K562 (cell line): Measurements from ENCODE around the gene MFNG. TPM values are rescaled to one million over a fixed set of nuclear protein-coding genes. Genes with fewer than 3 reads are reported as not detected.
A peak's percentile ranks its signal among the peaks of the same experiment; 100 is the strongest.

Experiments
- ATAC-seq: fragments of 200-7000 bp; cut with Tn5 transposase; 3 replicates; pipeline ENCODE4 v1.9.1; 2020; ENCODE audit warnings: moderate library complexity
- BruUV-seq: library from RNA; stranded (reverse); fragments of 400-500 nt; replicated peaks from 2 replicates; lab custom pipeline; 2021; lab: Mats Ljungman, UMichigan
- CTCF ChIA-PET: fragments of 300-600 bp; formaldehyde crosslinking; extraction: SDS; loops from one replicate; lab custom pipeline; 2021; ENCODE audit warnings: low intra/inter-chr PET ratio; lab: Yijun Ruan, JAX
- POLR2A ChIA-PET: fragments of 300-600, 350-650 bp; sonication (Branson Sonifier 250); formaldehyde crosslinking; extraction: SDS; loops from one replicate; lab custom pipeline; 2021; ENCODE audit warnings: antibody characterized with exemption, inconsistent platforms; lab: Yijun Ruan, JAX
- DNase-seq, 4 experiments: peaks; one replicate each; pipeline versions ENCODE4 v3.0.0 to v3.0.0-alpha.2; 2011 to 2018; ENCODE audit warnings: low spot score in 3 of 4, mixed read lengths in 3 of 4; ENCODE audit errors: extremely low read depth in 1 of 4
- FAIRE-seq: peaks from 2 replicates; lab custom pipeline; 2011; peaks lifted over from hg19 to GRCh38; lab: Jason Lieb, UNC
- H2AFZ ChIP-seq: 2 replicates; pipeline ENCODE4 v1.6.0; 2011; ENCODE audit warnings: low read depth, low read length, control low read depth, inconsistent platforms
- H3K27ac ChIP-seq: fragments of 200-600 bp; 3 replicates; pipeline ENCODE4 v1.8.0; 2011; ENCODE audit warnings: low read depth, mild to moderate bottlenecking, control low read depth, inconsistent platforms, low read length, moderate library complexity, mixed read lengths; ENCODE audit errors: extremely low read depth
- H3K27me3 ChIP-seq, 2 experiments: fragments of 300-600 bp in 1 of 2; 2 replicates in 1 of 2; 3 replicates in 1 of 2; pipeline versions ENCODE4 v1.6.0 to v1.8.0; 2011; ENCODE audit warnings: inconsistent platforms in 2 of 2, low read length in 2 of 2, mild to moderate bottlenecking in 1 of 2, mixed read lengths in 1 of 2, moderate library complexity in 1 of 2; ENCODE audit not compliant: control insufficient read depth in 2 of 2, insufficient read depth in 2 of 2
- H3K36me3 ChIP-seq: fragments of 300-600 bp; 3 replicates; pipeline ENCODE4 v1.8.0; 2011; ENCODE audit warnings: mild to moderate bottlenecking, low read length, inconsistent platforms; ENCODE audit not compliant: control insufficient read depth, insufficient read depth
- H3K4me1 ChIP-seq, 2 experiments: fragments of 200-600 bp in 1 of 2; replicated peaks in 1 of 2; 2 replicates in 1 of 2; 3 replicates in 1 of 2; pipeline versions ENCODE4 v1.5.1 to v1.8.0; 2011; ENCODE audit warnings: inconsistent platforms in 2 of 2, low read length in 2 of 2, mild to moderate bottlenecking in 1 of 2, mixed read lengths in 1 of 2, moderate library complexity in 1 of 2; ENCODE audit not compliant: control insufficient read depth in 2 of 2, insufficient read depth in 2 of 2
- H3K4me2 ChIP-seq: 2 replicates; pipeline ENCODE4 v1.6.1; 2011; ENCODE audit warnings: low read length, control low read depth, inconsistent platforms, mixed read lengths; ENCODE audit not compliant: insufficient read depth
- H3K4me3 ChIP-seq: fragments of 200-600 bp; sonication (generic), shearing (Covaris generic); 2 replicates; pipeline ENCODE4 v1.5.1; 2016; ENCODE audit warnings: control low read depth, inconsistent platforms
- H3K79me2 ChIP-seq: fragments of 200-600 bp; 3 replicates; pipeline ENCODE4 v1.8.0; 2011; ENCODE audit warnings: low read length, inconsistent platforms; ENCODE audit not compliant: control insufficient read depth, insufficient read depth
- H3K9ac ChIP-seq, 2 experiments: 2 replicates each; pipeline versions ENCODE4 v1.6.0 to v1.6.1; 2011; ENCODE audit warnings: low read depth in 2 of 2, low read length in 2 of 2, control low read depth in 1 of 2, inconsistent platforms in 1 of 2, mild to moderate bottlenecking in 1 of 2, mixed read lengths in 1 of 2; ENCODE audit not compliant: insufficient read depth in 1 of 2
- H3K9me1 ChIP-seq: one replicate; pipeline ENCODE4 v1.6.0; 2011; ENCODE audit warnings: inconsistent platforms, mild to moderate bottlenecking, low read length, moderate library complexity; ENCODE audit not compliant: control insufficient read depth, insufficient read depth
- H3K9me3 ChIP-seq: replicated peaks from 2 replicates; pipeline ENCODE4 v1.5.1; 2011; ENCODE audit warnings: low read depth, low read length, inconsistent platforms; ENCODE audit not compliant: control insufficient read depth, insufficient read depth
- H4K20me1 ChIP-seq: replicated peaks from 2 replicates; pipeline ENCODE4 v1.6.1; 2011; ENCODE audit warnings: low read length, inconsistent platforms, mixed read lengths; ENCODE audit not compliant: control insufficient read depth, insufficient read depth
- ATF3 ChIP-seq, 2 experiments: fragments of 450-650 bp in 1 of 2; sonication (generic) in 1 of 2; formaldehyde crosslinking in 1 of 2; IDR thresholded peaks in 1 of 2; conservative IDR thresholded peaks in 1 of 2; 2 replicates each; pipeline versions ENCODE4 v1.6.1 to v1.8.1; 2016 to 2023; ENCODE audit warnings: mild to moderate bottlenecking in 2 of 2, moderate library complexity in 2 of 2, inconsistent platforms in 1 of 2, missing genetic modification reagents in 1 of 2
- CHCHD3 ChIP-seq: fragments of 250-450 bp; sonication (Bioruptor Pico); IDR thresholded peaks from 2 replicates; pipeline ENCODE4 v2.1.2; 2022; ENCODE audit warnings: mild to moderate bottlenecking
- E4F1 ChIP-seq: fragments of 250-450 bp; sonication (Bioruptor Pico); IDR thresholded peaks from 2 replicates; pipeline ENCODE4 v1.5.0; 2021; ENCODE audit warnings: mild to moderate bottlenecking, borderline replicate concordance
- ETS2 ChIP-seq: IDR thresholded peaks from 2 replicates; pipeline ENCODE4 v1.6.1; 2016; ENCODE audit warnings: borderline replicate concordance, missing genetic modification characterization, mild to moderate bottlenecking, moderate library complexity, missing compliant biosample characterization; ENCODE audit not compliant: poor library complexity, severe bottlenecking
- GTF2E2 ChIP-seq: fragments of 200-800 bp; sonication (Bioruptor generic); IDR thresholded peaks from 2 replicates; pipeline ENCODE4 v1.6.1; 2016; ENCODE audit warnings: missing genetic modification characterization, missing compliant biosample characterization
- KAT2B ChIP-seq: IDR thresholded peaks from one replicate; pipeline ENCODE4 v1.6.1; 2012; ENCODE audit warnings: low read depth, mild to moderate bottlenecking, control low read depth, inconsistent platforms, low read length, moderate library complexity
- POLR2AphosphoS5 ChIP-seq: IDR thresholded peaks from 2 replicates; pipeline ENCODE4 v1.6.1; 2011; ENCODE audit warnings: mild to moderate bottlenecking, low read depth, low read length, moderate library complexity; ENCODE audit not compliant: control insufficient read depth, insufficient read depth
- PPARD ChIP-seq: fragments of 250-450 bp; sonication (Bioruptor Pico); IDR thresholded peaks from 2 replicates; pipeline ENCODE4 v1.8.0; 2022; ENCODE audit warnings: inconsistent platforms, mild to moderate bottlenecking, moderate library complexity
- RAD21 ChIP-seq, 2 experiments: fragments of 250-450 bp in 1 of 2; fragments of 450-650 bp in 1 of 2; sonication (Bioruptor Pico) in 1 of 2; formaldehyde crosslinking in 1 of 2; IDR thresholded peaks in 1 of 2; conservative IDR thresholded peaks in 1 of 2; 2 replicates each; pipeline versions ENCODE4 v1.4.0 to v1.8.0; 2020 to 2022; ENCODE audit warnings: mild to moderate bottlenecking in 2 of 2, moderate library complexity in 1 of 2
- SMARCB1 ChIP-seq: IDR thresholded peaks from 2 replicates; pipeline ENCODE4 v1.6.1; 2011; ENCODE audit warnings: improper control_type of control experiment, low read depth; ENCODE audit not compliant: insufficient read length
- STAT5B ChIP-seq: fragments of 250-450 bp; sonication (Bioruptor Pico); IDR thresholded peaks from 2 replicates; pipeline ENCODE4 v1.8.0; 2021; ENCODE audit warnings: mild to moderate bottlenecking, inconsistent platforms
- TCF3 ChIP-seq: sonication (generic); formaldehyde crosslinking; IDR thresholded peaks from 2 replicates; pipeline ENCODE4 v1.4.0; 2020; ENCODE audit warnings: mild to moderate bottlenecking, missing genetic modification reagents
- TEAD2 ChIP-seq: fragments of 450-650 bp; IDR thresholded peaks from 2 replicates; pipeline ENCODE4 v1.6.1; 2016; ENCODE audit warnings: missing genetic modification characterization, control low read depth, missing compliant biosample characterization
- XRCC5 ChIP-seq: fragments of 200-400 bp; formaldehyde crosslinking; IDR thresholded peaks from 2 replicates; pipeline ENCODE4 v1.6.1; 2017; ENCODE audit warnings: low read depth, mild to moderate bottlenecking, low read length
- ZBTB7A ChIP-seq: IDR thresholded peaks from 2 replicates; pipeline ENCODE4 v1.6.1; 2011; ENCODE audit warnings: low read depth, mild to moderate bottlenecking, low read length, moderate library complexity, borderline replicate concordance; ENCODE audit not compliant: control insufficient read depth
- ZEB2 ChIP-seq: fragments of 450-650 bp; IDR thresholded peaks from 2 replicates; pipeline ENCODE4 v1.6.1; 2016
- ZFP1 ChIP-seq: fragments of 450-650 bp; formaldehyde crosslinking; IDR thresholded peaks from 2 replicates; pipeline ENCODE4 v1.4.0; 2020; ENCODE audit warnings: mild to moderate bottlenecking, mixed read lengths
- ZKSCAN8 ChIP-seq: fragments of 200-800 bp; sonication (Bioruptor generic); IDR thresholded peaks from 2 replicates; pipeline ENCODE4 v1.6.1; 2016; ENCODE audit warnings: missing genetic modification characterization, missing compliant biosample characterization
- WGBS: fragments of 100-300 bp; shearing (Covaris generic); methylation state at CpG from one replicate; pipeline ENCODE4 v1.1.6; 2016; ENCODE audit warnings: low coverage, mixed read lengths; ENCODE audit not compliant: insufficient coverage; ENCODE audit errors: missing lambda C conversion rate; 5-methylcytosine and 5-hydroxymethylcytosine counted together
- in situ Hi-C: fragments of 300-500 bp; cut with MboI; formaldehyde crosslinking; loops from 4 replicates; pipeline ENCODE4 v1.15.0; 2018; ENCODE audit warnings: inconsistent platforms, mixed read lengths
- intact Hi-C: fragments of 100-400 bp; cut with micrococcal nuclease; formaldehyde crosslinking; loops from 2 replicates; pipeline ENCODE4 v1.14.2; 2022
- polyA plus RNA-seq, 8 experiments: library from polyadenylated mRNA; depleted of rRNA in 4 of 8; stranded (reverse) in 5 of 8; unstranded in 3 of 8; fragments of >200 nt; fragmentation: Nextera tagmentation in 2 of 8; fragmentation: Illumina TruSeq in 1 of 8; extraction: Ambion mirVana in 2 of 8; extraction: Trizol in 1 of 8; gene quantifications; 2 replicates each; pipeline versions ENCODE4 v1.2.1 to v1.2.3, GENCODE V29; 2011 to 2014; ENCODE audit warnings: inconsistent platforms in 1 of 8, missing spikeins in 1 of 8
- total RNA-seq, 7 experiments: library from RNA; depleted of rRNA in 6 of 7; stranded (reverse); fragments of >200 nt in 6 of 7; fragmentation: Illumina TruSeq in 2 of 7; extraction: Trizol in 2 of 7; gene quantifications; 2 replicates each; pipeline versions ENCODE4 v1.2.1 to v1.2.3, GENCODE V29; 2011 to 2021; ENCODE audit warnings: low replicate concordance in 1 of 7

Gene MFNG
- total and polyA plus RNA-seq, 9 of the 15 experiments (the other 6 are each of a cell fraction or from before 2014, with no cell fraction given), result 0.13 to 0.73 (median 0.38) TPM; not detected in 4

DNA sequence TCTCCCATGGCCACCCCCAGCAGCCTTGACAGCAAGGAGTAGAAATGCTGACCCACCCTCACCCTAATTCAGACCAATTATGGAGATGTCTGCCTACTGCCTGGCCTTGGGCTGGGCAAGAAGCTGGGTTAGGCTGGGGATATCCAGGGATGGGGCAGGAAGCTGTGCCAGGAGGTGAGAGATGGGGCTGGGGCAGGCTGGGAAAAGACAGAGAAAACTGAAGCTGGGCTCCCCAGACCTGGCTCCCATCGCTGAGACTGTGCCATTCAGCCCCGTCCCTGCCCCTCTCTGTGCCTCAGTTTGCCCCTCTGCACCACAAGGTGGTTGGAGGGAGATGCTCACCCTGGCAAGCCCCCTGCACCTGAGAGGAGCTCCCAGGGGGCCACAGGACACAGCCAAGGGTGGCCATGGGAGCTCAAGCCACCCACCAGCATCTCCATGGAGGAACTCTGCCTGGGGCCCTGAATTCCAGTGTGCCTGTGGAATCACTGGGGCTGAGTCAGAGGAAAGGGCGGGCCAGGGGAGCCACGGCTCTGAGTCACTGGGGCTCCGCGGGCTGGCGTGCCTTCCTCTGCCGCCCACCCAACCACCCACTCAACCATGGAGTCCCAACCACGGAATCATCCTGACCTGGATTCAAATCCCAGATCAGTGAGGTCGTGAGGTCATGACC, 39.0 kb upstream of the MFNG start (continued):
- TF ChIP-seq ATF3 (IDR thresholded peaks at IDR 0.05) (peak; percentile 44), ATF3 (CRISPR knock-in tag; conservative IDR thresholded peaks at IDR 0.05) (no peak)

DNA sequence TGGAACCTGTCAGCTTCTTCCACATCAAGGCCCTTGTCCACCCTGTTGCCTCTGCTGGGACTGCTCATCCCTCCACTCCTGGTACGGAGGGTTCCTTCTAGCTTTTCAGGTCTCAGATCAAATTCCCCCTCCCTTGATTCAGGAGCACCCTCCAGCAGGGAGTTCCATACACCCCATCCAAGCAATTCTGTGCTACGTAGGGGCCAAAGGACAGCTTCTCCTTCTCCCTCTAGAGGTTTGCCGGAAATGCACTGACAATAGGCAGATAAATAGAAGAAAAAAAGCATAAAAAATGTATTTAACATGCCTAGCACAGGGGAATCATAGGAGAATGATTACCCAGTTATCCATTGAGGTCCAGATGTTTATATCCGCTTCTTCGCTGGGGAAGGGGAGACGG, 36.3 kb upstream of the MFNG start:
- ATAC-seq, result no peak
- no peaks in the 10 kb centered on the region for H4K20me1 ChIP-seq
- in situ Hi-C loops, result no loop called here
- DNase-seq, result no peak
- no peaks in the 10 kb centered on the region; a peak in 1 of 5 replicates for H3K27me3 ChIP-seq
- FAIRE-seq, result no peak
- H3K4me1 ChIP-seq, result peaks cover 9 to 32% of the 10 kb centered on the region in 2 experiments; a peak in 4 of 5 replicates
- no peaks in the 10 kb centered on the region for H3K36me3 ChIP-seq
- CTCF ChIA-PET, result no interaction called here
- WGBS, result 27% methylated on average over 6 of the region's 6 CpGs
- no peaks in the 10 kb centered on the region for H3K9me1 ChIP-seq
- no peak overlapping the region for H2AFZ ChIP-seq
- intact Hi-C loops, result no loop called here
- H3K9ac ChIP-seq, result no peak overlapping the region
- POLR2A ChIA-PET, result interaction anchor here (0.7 kb wide), 1 partner anchor 70 kb away, joined by 3 read pairs; no protein-coding TSS in a partner anchor
- no peak overlapping the region for H3K4me2 ChIP-seq
- no peak overlapping the region for H3K27ac ChIP-seq
- H3K79me2 ChIP-seq, result no peaks in the 10 kb centered on the region; the same call in 2 of the 3 replicates
- no TSS peak for BruUV-seq
- no peaks in the 10 kb centered on the region for H3K9me3 ChIP-seq
- no peak overlapping the region for H3K4me3 ChIP-seq
- TF ChIP-seq XRCC5, result no peak
- TF ChIP-seq GTF2E2 (tag), result no peak
- TF ChIP-seq CHCHD3, result no peak
- TF ChIP-seq TEAD2 (tag), result no peak
- no peak for TF ChIP-seq KAT2B
- TF ChIP-seq POLR2AphosphoS5, result no peak
- TF ChIP-seq RAD21 (CRISPR knock-in tag; conservative IDR thresholded peaks at IDR 0.05 in 1 of 2, IDR thresholded peaks at IDR 0.05 in 1 of 2), result no peak
- TF ChIP-seq ZFP1 (CRISPR knock-in tag), result no peak
- TF ChIP-seq ETS2 (tag), result no peak
- no peak for TF ChIP-seq E4F1 (CRISPR knock-in tag)
- no peak for TF ChIP-seq ZEB2
- TF ChIP-seq ZKSCAN8 (CRISPR knock-in tag), result no peak
- TF ChIP-seq PPARD (CRISPR knock-in tag), result no peak
- TF ChIP-seq SMARCB1, result no peak
- TF ChIP-seq STAT5B (CRISPR knock-in tag), result no peak
- no peak for TF ChIP-seq ZBTB7A
- no peak for TF ChIP-seq TCF3
